HepG2 (cell line): ENCODE data around the gene PAK1IP1. TPM values are rescaled to one million over a fixed set of nuclear protein-coding genes. Genes with fewer than 3 reads are reported as not detected.
A peak's percentile ranks its signal among the peaks of the same experiment; 100 is the strongest.

ENCODE experiments used
- ARID2 ChIP-seq: sonication (generic); formaldehyde crosslinking; IDR thresholded peaks from 2 replicates; pipeline ENCODE4 v1.8.1; 2022; ENCODE audit warnings: mild to moderate bottlenecking, missing genetic modification reagents, borderline replicate concordance
- FIP1L1 ChIP-seq: fragments of 200-400 bp; formaldehyde crosslinking; IDR thresholded peaks from 2 replicates; pipeline ENCODE4 v1.6.1; 2018; ENCODE audit warnings: low read depth, mild to moderate bottlenecking, low read length, moderate library complexity, borderline replicate concordance; ENCODE audit not compliant: insufficient read depth
- MED13 ChIP-seq: sonication (generic); formaldehyde crosslinking; IDR thresholded peaks from 2 replicates; pipeline ENCODE4 v1.5.0; 2020; ENCODE audit warnings: missing genetic modification reagents
- PRDM15 ChIP-seq: sonication (generic); formaldehyde crosslinking; IDR thresholded peaks from 2 replicates; pipeline ENCODE4 v1.4.0; 2020; ENCODE audit warnings: missing genetic modification reagents
- RBM22 ChIP-seq: fragments of 200-400 bp; formaldehyde crosslinking; optimal IDR thresholded peaks from 2 replicates; pipeline ENCODE3; 2017; ENCODE audit warnings: mild to moderate bottlenecking, low read length, moderate library complexity
- SIX4 ChIP-seq: sonication (generic); formaldehyde crosslinking; IDR thresholded peaks from 2 replicates; pipeline ENCODE4 v1.4.0; 2020; ENCODE audit warnings: missing genetic modification reagents
- SSRP1 ChIP-seq: IDR thresholded peaks from 2 replicates; pipeline ENCODE4 v1.6.1; 2016; ENCODE audit warnings: control low read depth
- ZNF224 ChIP-seq: sonication (generic); formaldehyde crosslinking; IDR thresholded peaks from 2 replicates; pipeline ENCODE4 v1.5.0; 2020; ENCODE audit warnings: mild to moderate bottlenecking, missing genetic modification reagents
- ZNF317 ChIP-seq: sonication (generic); formaldehyde crosslinking; IDR thresholded peaks from 2 replicates; pipeline ENCODE4 v1.5.0; 2020; ENCODE audit warnings: mild to moderate bottlenecking, missing genetic modification reagents
- ZNF318 ChIP-seq: sonication (generic); formaldehyde crosslinking; IDR thresholded peaks from 2 replicates; pipeline ENCODE4 v1.4.0; 2020; ENCODE audit warnings: mild to moderate bottlenecking, missing genetic modification reagents
- ZNF572 ChIP-seq: sonication (generic); formaldehyde crosslinking; IDR thresholded peaks from 2 replicates; pipeline ENCODE4 v1.5.1; 2020; ENCODE audit warnings: mild to moderate bottlenecking, missing genetic modification reagents
- ZNF616 ChIP-seq: sonication (generic); formaldehyde crosslinking; IDR thresholded peaks from 2 replicates; pipeline ENCODE4 v1.5.0; 2020; ENCODE audit warnings: low read depth, mild to moderate bottlenecking, missing genetic modification reagents
- ZZZ3 ChIP-seq: sonication (generic); formaldehyde crosslinking; IDR thresholded peaks from 2 replicates; pipeline ENCODE4 v1.4.0; 2020; ENCODE audit warnings: missing genetic modification reagents, mild to moderate bottlenecking, borderline replicate concordance
- polyA plus RNA-seq, 8 experiments: library from polyadenylated mRNA; depleted of rRNA in 3 of 8; stranded (reverse) in 7 of 8; unstranded in 1 of 8; fragments of >200 nt; fragmentation: Illumina TruSeq in 4 of 8; extraction: Trizol in 4 of 8; gene quantifications; 2 replicates each; pipeline versions ENCODE4 v1.2.1 to v1.2.3, GENCODE V29; 2011 to 2016; ENCODE audit warnings: low read depth in 4 of 8, missing spikeins in 1 of 8, mixed read lengths in 1 of 8; ENCODE audit not compliant: insufficient read depth in 1 of 8
- total RNA-seq, 5 experiments: library from RNA; depleted of rRNA; stranded (reverse); fragments of >200 nt; fragmentation: Illumina TruSeq; extraction: Trizol; gene quantifications; 2 replicates each; pipeline ENCODE4 v1.2.3, GENCODE V29; 2016; ENCODE audit warnings: low read depth in 1 of 5
- TF ChIP-seq, protein P1 (sequence below): sonication (generic); formaldehyde crosslinking; IDR thresholded peaks from 2 replicates; pipeline ENCODE4 v1.4.0; 2020; ENCODE audit warnings: missing genetic modification reagents

The PAK1IP1 gene
- total and polyA plus RNA-seq, 2 of the 13 experiments (the other 11 are each of a cell fraction or from before 2014, with no cell fraction given): 23.4 to 66.2 TPM

DNA sequence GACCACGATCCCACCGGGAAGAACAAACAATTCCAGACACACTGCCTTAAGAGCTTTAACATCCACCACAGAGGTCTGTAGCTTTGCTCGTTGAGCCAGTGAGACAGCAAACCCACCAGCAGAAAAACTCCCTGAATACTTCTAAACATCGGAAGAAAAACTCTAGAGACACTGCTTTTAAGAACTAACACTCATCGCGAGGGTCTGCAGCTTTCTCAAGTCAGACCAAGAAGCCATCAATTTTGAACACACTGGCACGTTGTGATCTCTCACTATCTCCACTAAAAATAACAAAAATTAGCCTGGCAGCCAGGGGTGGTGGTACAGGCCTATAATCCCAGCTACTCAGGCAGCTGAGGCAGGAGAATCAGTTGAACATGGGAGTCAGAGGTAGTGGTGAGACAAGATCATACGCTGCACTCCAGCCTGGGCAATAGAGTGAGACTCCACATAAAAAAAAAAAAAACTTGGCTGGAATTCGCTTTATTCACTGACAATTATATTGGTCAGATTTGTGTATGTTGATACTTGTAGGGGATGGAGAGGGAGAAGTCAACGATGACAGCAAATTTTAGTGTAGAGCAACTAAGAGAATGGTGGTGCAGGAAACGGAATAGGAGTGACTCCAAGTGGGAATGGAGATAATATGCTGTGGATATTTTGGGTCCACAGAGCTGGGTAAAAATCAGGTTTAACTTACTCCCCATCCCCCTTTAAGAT is 27.2 kb downstream of the PAK1IP1 start (continued):
- TF ChIP-seq FIP1L1 (peak; percentile 52; the same call in 1 of the 2 replicates), ZNF317 (CRISPR knock-in tag) (0 out of 2 replicates have a peak, but pooled peaks have one; percentile 8), ARID2 (CRISPR knock-in tag) (0 out of 2 replicates have a peak, but pooled peaks have one; percentile 17), MED13 (CRISPR knock-in tag) (0 out of 2 replicates have a peak, but pooled peaks have one; percentile 28), ZNF616 (no peak), ZZZ3 (CRISPR knock-in tag) (0 out of 2 replicates have a peak, but pooled peaks have one; percentile 13), RBM22 (peak; percentile 98), ZNF224 (CRISPR knock-in tag) (peak; percentile 51; the same call in 1 of the 2 replicates), ZNF318 (CRISPR knock-in tag) (no peak), ZNF572 (CRISPR knock-in tag) (0 out of 2 replicates have a peak, but pooled peaks have one; percentile 9), SSRP1 (CRISPR knock-in tag) (no peak; the same call in 1 of the 2 replicates), PRDM15 (CRISPR knock-in tag) (peak; percentile 56; the same call in 1 of the 2 replicates), SIX4 (CRISPR knock-in tag) (0 out of 2 replicates have a peak, but pooled peaks have one; percentile 7)
- TF ChIP-seq, protein P1, sequence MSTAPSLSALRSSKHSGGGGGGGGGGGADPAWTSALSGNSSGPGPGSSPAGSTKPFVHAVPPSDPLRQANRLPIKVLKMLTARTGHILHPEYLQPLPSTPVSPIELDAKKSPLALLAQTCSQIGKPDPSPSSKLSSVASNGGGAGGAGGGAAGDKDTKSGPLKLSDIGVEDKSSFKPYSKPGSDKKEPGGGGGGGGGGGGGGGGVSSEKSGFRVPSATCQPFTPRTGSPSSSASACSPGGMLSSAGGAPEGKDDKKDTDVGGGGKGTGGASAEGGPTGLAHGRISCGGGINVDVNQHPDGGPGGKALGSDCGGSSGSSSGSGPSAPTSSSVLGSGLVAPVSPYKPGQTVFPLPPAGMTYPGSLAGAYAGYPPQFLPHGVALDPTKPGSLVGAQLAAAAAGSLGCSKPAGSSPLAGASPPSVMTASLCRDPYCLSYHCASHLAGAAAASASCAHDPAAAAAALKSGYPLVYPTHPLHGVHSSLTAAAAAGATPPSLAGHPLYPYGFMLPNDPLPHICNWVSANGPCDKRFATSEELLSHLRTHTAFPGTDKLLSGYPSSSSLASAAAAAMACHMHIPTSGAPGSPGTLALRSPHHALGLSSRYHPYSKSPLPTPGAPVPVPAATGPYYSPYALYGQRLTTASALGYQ (CRISPR knock-in tag): 0 out of 2 replicates have a peak, but pooled peaks have one; percentile 5
